Astrocyte of the spinal cord (primary cell): ENCODE data around the gene PIAS1.
"Not testable (repeated sequence)": the region's sequence is repeated elsewhere in the genome, so short reads cannot be mapped to it uniquely, and the experiment has no call there.

Experiments
- DNase-seq: peaks from one replicate; pipeline ENCODE4 v3.0.0; 2011; ENCODE audit warnings: low read depth, low spot score
- H3K4me3 ChIP-seq: 2 replicates; pipeline ENCODE4 v1.5.1; 2011; ENCODE audit warnings: low read depth, mild to moderate bottlenecking, low read length, moderate library complexity
- CTCF ChIP-seq: IDR thresholded peaks from 2 replicates; pipeline ENCODE4 v1.5.1; 2012; ENCODE audit warnings: low read depth, mild to moderate bottlenecking, low read length, inconsistent platforms
- in situ Hi-C: cut with HindIII; loops from 2 replicates; pipeline ENCODE4 v1.10.0; 2017; ENCODE audit warnings: low sequenced_read_pairs

PIAS1 gene

GRCh38 chr15:68201153-68201878 lies 147.2 kb downstream of the PIAS1 start:
- no peak for DNase-seq
- H3K4me3 ChIP-seq, result no peak overlapping the region
- in situ Hi-C loops, result no loop called here
- no peak for TF ChIP-seq CTCF

- H3K4me3 ChIP-seq, result no peak overlapping the region
- DNase-seq, result no peak
- TF ChIP-seq CTCF, result no peak
- in situ Hi-C loops, result no loop called here
These were observed 147.8 kb downstream of the PIAS1 start for GRCh38 chr15:68201879-68202261.

- in situ Hi-C loops, DNase-seq, H3K4me3 ChIP-seq: not testable (repeated sequence)
These were observed 148.9 kb downstream of the PIAS1 start for GRCh38 chr15:68202994-68203393.

- TF ChIP-seq CTCF, result no peak
- DNase-seq, result no peak
- no peak overlapping the region for H3K4me3 ChIP-seq
- in situ Hi-C loops, result no loop called here
These were observed 149.4 kb downstream of the PIAS1 start for GRCh38 chr15:68203486-68203885.

GRCh38 chr15:68203956-68204355 lies 149.8 kb downstream of the PIAS1 start:
- in situ Hi-C loops, result no loop called here
- TF ChIP-seq CTCF, result no peak
- H3K4me3 ChIP-seq, result no peak overlapping the region
- no peak for DNase-seq

GRCh38 chr15:68204361-68204760 lies 150.2 kb downstream of the PIAS1 start:
- no peak for TF ChIP-seq CTCF
- no peak for DNase-seq
- no peak overlapping the region for H3K4me3 ChIP-seq
- in situ Hi-C loops, result no loop called here

- DNase-seq, result peak; percentile 33
- no peak for TF ChIP-seq CTCF
- H3K4me3 ChIP-seq, result no peak within 1 kb of the TSS
- in situ Hi-C loops, result no loop called here
These were observed 150.9 kb downstream of the PIAS1 start, which contains the start of gene CALML4 for GRCh38 chr15:68204776-68205557. Gene CALML4, minus strand, starts transcription at chr15:68205332. Its CDS starts 85 bp downstream, at chr15:68205247.
